Measurements from ENCODE around the gene ERH.

DNA sequence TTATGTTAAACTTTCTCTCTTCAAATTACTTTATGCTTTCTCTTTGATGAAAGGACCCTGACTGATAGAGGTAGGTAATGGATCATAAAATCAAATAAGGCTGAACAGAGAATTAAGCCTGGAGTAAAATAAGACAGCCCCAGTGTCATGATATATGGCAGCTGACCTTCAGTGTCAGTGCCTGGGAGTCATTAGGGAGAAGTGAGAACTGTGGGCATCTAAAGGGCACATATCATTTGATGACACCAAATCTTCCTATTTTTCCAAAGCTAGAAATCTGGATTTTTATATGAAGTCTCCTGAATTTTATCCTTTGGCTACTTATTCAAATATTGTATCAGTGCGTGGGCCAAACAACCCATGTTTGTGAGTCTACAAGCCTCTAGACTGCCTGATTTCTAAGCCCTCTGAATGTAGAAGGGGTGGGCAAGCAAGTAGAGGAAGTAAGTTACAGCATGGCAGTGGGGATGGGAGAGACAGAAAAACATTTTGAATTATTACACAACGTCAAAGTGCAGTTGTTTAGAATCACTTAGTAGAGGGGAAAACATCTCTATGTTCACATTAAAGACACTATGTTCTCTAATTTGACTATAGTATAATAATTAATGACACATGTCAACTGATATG is 10.3 kb upstream of the ERH start:
- TF ChIP-seq, protein P1, sequence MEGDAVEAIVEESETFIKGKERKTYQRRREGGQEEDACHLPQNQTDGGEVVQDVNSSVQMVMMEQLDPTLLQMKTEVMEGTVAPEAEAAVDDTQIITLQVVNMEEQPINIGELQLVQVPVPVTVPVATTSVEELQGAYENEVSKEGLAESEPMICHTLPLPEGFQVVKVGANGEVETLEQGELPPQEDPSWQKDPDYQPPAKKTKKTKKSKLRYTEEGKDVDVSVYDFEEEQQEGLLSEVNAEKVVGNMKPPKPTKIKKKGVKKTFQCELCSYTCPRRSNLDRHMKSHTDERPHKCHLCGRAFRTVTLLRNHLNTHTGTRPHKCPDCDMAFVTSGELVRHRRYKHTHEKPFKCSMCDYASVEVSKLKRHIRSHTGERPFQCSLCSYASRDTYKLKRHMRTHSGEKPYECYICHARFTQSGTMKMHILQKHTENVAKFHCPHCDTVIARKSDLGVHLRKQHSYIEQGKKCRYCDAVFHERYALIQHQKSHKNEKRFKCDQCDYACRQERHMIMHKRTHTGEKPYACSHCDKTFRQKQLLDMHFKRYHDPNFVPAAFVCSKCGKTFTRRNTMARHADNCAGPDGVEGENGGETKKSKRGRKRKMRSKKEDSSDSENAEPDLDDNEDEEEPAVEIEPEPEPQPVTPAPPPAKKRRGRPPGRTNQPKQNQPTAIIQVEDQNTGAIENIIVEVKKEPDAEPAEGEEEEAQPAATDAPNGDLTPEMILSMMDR (IDR thresholded peaks at IDR 0.05), result no peak
- no peak for TF ChIP-seq POLR2A (IDR thresholded peaks at IDR 0.05)

Measured in thyroid gland (tissue), 4 donors.